Measurements from ENCODE around the gene SGCA. TPM values are rescaled to one million over a fixed set of nuclear protein-coding genes. Genes with fewer than 3 reads are reported as not detected.

SGCA gene
- total and polyA plus RNA-seq, 2 donors (not counting 3 experiments of a cell fraction or from before 2014, with no cell fraction given) = not detected

DNA sequence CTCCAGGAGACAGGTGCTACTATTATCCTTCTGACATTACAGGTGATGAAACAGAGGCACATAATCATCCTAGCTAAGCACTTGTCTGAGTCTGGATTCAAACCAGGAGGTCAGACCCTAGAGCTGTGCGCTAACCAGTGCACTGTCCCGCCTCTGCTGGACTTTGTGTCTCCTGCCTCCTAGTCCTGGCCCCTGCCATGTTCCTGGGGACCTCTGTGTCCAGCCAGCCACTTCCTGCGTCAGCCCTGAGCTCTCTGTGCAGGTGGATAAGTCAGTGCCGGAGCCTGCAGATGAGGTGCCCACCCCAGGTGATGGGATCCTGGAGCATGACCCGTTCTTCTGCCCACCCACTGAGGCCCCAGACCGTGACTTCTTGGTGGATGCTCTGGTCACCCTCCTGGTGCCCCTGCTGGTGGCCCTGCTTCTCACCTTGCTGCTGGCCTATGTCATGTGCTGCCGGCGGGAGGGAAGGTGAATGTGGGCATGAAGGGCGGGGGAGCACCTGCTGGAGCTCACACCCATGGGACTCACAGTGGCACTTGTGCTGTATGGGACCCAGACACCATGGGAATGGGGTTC lies 4.2 kb downstream of the SGCA start:
- dilution Hi-C loops (cut with MboI; ENCODE audit: extremely low pct_ligation_motif_present, low sequenced_read_pairs) = no loop called here
- Histone ChIP-seq H3K27ac (ENCODE audit: insufficient read depth, low read depth, low read length) (no peak overlapping the region), H3K79me2 (ENCODE audit: control insufficient read depth, insufficient read depth, low read length) (no peaks in the 10 kb centered on the region), H3K4me2 (ENCODE audit: insufficient read depth, low read length) (no peak overlapping the region), H3K36me3 (ENCODE audit: control insufficient read depth in 2 of 2, extremely low read depth in 1 of 2, insufficient read depth in 2 of 2, low read length in 2 of 2) (no peaks in the 10 kb centered on the region), H4K20me1 (replicated peaks; ENCODE audit: control insufficient read depth, extremely low read depth, insufficient read depth, low read length) (no peaks in the 10 kb centered on the region), H3K27me3 (ENCODE audit: control insufficient read depth in 2 of 2, insufficient read depth in 2 of 2, low read length in 2 of 2) (no peaks in the 10 kb centered on the region), H2AFZ (ENCODE audit: low read depth, low read length) (no peak overlapping the region), H3K4me1 (ENCODE audit: control insufficient read depth, extremely low read depth, insufficient read depth, low read length) (peaks cover 5% of the 10 kb centered on the region), H3K9me3 (replicated peaks; ENCODE audit: control insufficient read depth, insufficient read depth, low read length) (no peaks in the 10 kb centered on the region), H3K4me3 (replicated peaks in 1 of 3; ENCODE audit: insufficient read depth in 1 of 3, low read depth in 1 of 3, low read length in 3 of 3) (no peak overlapping the region), H3K9ac (replicated peaks; ENCODE audit: extremely low read depth, insufficient read depth, low read length) (no peak overlapping the region), H3K9me1 (replicated peaks; ENCODE audit: control insufficient read depth, extremely low read depth, insufficient read depth, low read length) (no peaks in the 10 kb centered on the region)
- BruUV-seq (replicated peaks) = no TSS peak
- intact Hi-C loops (cut with micrococcal nuclease) = loop anchor here (1.0 kb wide), 2 partner anchors 28 to 127 kb away; no protein-coding TSS in a partner anchor
- POLR2A ChIA-PET = no interaction called here
- no peak for DNase-seq (ENCODE audit: low read depth, low spot score)
- no peak for TF ChIP-seq EZH2 (IDR thresholded peaks at IDR 0.05; ENCODE audit: borderline replicate concordance, low read depth, low read length, severe bottlenecking)
- CTCF ChIA-PET = interaction anchor here (0.6 to 8.8 kb wide), 40 partner anchors 8 to 192 kb away, joined by 3 to 234 read pairs (median 5); partner anchors contain the start of genes COL1A1 and TMEM92
- FAIRE-seq = no peak

DNA sequence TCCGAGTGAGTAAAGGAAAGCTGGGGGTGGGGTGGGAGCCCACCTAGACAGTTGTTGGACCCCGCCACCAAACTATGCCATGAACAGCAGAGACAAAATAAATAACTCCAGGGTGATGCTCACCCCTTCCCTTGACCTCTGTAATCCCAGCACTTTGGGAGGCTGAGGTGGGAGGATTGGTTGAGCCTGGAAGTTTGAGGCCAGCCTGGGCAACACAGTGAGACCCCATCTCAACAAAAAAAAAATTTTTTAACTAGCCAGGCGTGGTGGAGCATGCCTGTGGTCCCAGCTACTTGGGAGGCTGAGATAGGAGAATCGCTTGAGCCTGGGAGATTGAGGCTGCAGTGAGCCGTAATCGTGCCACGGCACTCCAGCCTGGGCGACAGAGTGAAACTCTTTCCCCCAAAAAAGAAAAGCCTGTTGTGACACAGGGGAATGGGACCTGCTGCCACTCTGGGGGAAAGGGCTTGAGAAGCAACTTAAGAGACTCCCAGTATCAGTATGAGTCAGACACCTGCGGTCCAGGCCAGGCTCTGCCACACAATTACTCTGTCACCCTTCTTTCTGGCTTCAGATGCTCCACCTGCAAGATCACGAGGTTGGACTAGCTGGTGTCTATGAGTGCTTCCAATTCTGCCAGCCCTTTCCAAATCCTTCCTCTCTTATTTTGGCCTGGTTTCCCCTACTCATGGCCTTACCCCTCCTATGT lies 5.0 kb downstream of the SGCA start:
- H3K9me1 ChIP-seq (replicated peaks; ENCODE audit: control insufficient read depth, extremely low read depth, insufficient read depth, low read length) = no peaks in the 10 kb centered on the region
- H2AFZ ChIP-seq (ENCODE audit: low read depth, low read length) = no peak overlapping the region
- dilution Hi-C loops (cut with MboI; ENCODE audit: extremely low pct_ligation_motif_present, low sequenced_read_pairs) (no loop called here), intact Hi-C loops (cut with micrococcal nuclease) (no loop called here)
- no peak overlapping the region for H3K4me3 ChIP-seq (replicated peaks in 1 of 3; ENCODE audit: insufficient read depth in 1 of 3, low read depth in 1 of 3, low read length in 3 of 3)
- ChIA-PET POLR2A (no interaction called here), CTCF (interaction anchor here (1.8 to 8.8 kb wide), 5 partner anchors 25 to 127 kb away, joined by 9 to 234 read pairs (median 65); partner anchors contain the start of gene COL1A1)
- H3K4me2 ChIP-seq (ENCODE audit: insufficient read depth, low read length) = no peak overlapping the region
- no peak overlapping the region for H3K27ac ChIP-seq (ENCODE audit: insufficient read depth, low read depth, low read length)
- no TSS peak for BruUV-seq (replicated peaks)
- H4K20me1 ChIP-seq (replicated peaks; ENCODE audit: control insufficient read depth, extremely low read depth, insufficient read depth, low read length) = no peaks in the 10 kb centered on the region
- no peak overlapping the region for H3K9ac ChIP-seq (replicated peaks; ENCODE audit: extremely low read depth, insufficient read depth, low read length)
- DNase-seq (ENCODE audit: low read depth, low spot score) (no peak), FAIRE-seq (no peak)
- no peaks in the 10 kb centered on the region for H3K9me3 ChIP-seq (replicated peaks; ENCODE audit: control insufficient read depth, insufficient read depth, low read length)
- H3K27me3 ChIP-seq (ENCODE audit: control insufficient read depth in 2 of 2, insufficient read depth in 2 of 2, low read length in 2 of 2) = no peaks in the 10 kb centered on the region
- H3K36me3 ChIP-seq (ENCODE audit: control insufficient read depth in 2 of 2, extremely low read depth in 1 of 2, insufficient read depth in 2 of 2, low read length in 2 of 2) = no peaks in the 10 kb centered on the region
- H3K79me2 ChIP-seq (ENCODE audit: control insufficient read depth, insufficient read depth, low read length) = no peaks in the 10 kb centered on the region
- TF ChIP-seq POLR2AphosphoS5 (IDR thresholded peaks at IDR 0.05; ENCODE audit: insufficient read depth, low read depth, low read length) (no peak), POLR2A (IDR thresholded peaks at IDR 0.05; ENCODE audit: low read depth, low read length) (no peak), GATA2 (IDR thresholded peaks at IDR 0.05; ENCODE audit: insufficient read depth, insufficient read length, low read depth, low read length) (no peak), FOS (IDR thresholded peaks at IDR 0.05; ENCODE audit: borderline replicate concordance, insufficient read depth, low read length) (no peak), JUN (IDR thresholded peaks at IDR 0.05; ENCODE audit: borderline replicate concordance, insufficient read depth, insufficient read length, low read depth) (no peak), EZH2 (IDR thresholded peaks at IDR 0.05; ENCODE audit: borderline replicate concordance, low read depth, low read length, severe bottlenecking) (no peak), MYC (IDR thresholded peaks at IDR 0.05; ENCODE audit: low read depth, low read length) (no peak)
- TF ChIP-seq, protein P1, sequence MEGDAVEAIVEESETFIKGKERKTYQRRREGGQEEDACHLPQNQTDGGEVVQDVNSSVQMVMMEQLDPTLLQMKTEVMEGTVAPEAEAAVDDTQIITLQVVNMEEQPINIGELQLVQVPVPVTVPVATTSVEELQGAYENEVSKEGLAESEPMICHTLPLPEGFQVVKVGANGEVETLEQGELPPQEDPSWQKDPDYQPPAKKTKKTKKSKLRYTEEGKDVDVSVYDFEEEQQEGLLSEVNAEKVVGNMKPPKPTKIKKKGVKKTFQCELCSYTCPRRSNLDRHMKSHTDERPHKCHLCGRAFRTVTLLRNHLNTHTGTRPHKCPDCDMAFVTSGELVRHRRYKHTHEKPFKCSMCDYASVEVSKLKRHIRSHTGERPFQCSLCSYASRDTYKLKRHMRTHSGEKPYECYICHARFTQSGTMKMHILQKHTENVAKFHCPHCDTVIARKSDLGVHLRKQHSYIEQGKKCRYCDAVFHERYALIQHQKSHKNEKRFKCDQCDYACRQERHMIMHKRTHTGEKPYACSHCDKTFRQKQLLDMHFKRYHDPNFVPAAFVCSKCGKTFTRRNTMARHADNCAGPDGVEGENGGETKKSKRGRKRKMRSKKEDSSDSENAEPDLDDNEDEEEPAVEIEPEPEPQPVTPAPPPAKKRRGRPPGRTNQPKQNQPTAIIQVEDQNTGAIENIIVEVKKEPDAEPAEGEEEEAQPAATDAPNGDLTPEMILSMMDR (IDR thresholded peaks at IDR 0.05; ENCODE audit: extremely low read depth in 1 of 2, insufficient read depth in 1 of 2, low read depth in 1 of 2, low read length in 2 of 2) = no peak
- TF ChIP-seq, protein P2, sequence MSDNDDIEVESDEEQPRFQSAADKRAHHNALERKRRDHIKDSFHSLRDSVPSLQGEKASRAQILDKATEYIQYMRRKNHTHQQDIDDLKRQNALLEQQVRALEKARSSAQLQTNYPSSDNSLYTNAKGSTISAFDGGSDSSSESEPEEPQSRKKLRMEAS (IDR thresholded peaks at IDR 0.05; ENCODE audit: insufficient read depth, insufficient read length) = no peak
- H3K4me1 ChIP-seq (ENCODE audit: control insufficient read depth, extremely low read depth, insufficient read depth, low read length) = peaks cover 5% of the 10 kb centered on the region

Data from endothelial cell of umbilical vein (primary cell).